CD4-positive, alpha-beta T cell treated with Interleukin-12 subunit alpha and Interleukin-12 subunit beta, for 1 hour (primary cell): ENCODE data around the gene SSBP3.

Experiments
- DNase-seq: peaks from one replicate; pipeline ENCODE4 v3.0.0-alpha.2; 2020

SSBP3 gene

GRCh38 chr1:54302549-54302948 is 103.6 kb downstream of the SSBP3 start:
- DNase-seq: no peak

- no peak for DNase-seq
Measured at GRCh38 chr1:54301497-54301896, 104.7 kb downstream of the SSBP3 start.

GRCh38 chr1:54300401-54300800 is 105.8 kb downstream of the SSBP3 start:
- no peak for DNase-seq

- DNase-seq: no peak
Measured at GRCh38 chr1:54299037-54299436, 107.2 kb downstream of the SSBP3 start.

- DNase-seq: no peak
Measured at GRCh38 chr1:54298284-54299033, 107.7 kb downstream of the SSBP3 start.

- no peak for DNase-seq
Measured at GRCh38 chr1:54297596-54298283, 108.5 kb downstream of the SSBP3 start.

- DNase-seq: no peak
Measured at GRCh38 chr1:54296666-54297065, 109.5 kb downstream of the SSBP3 start.

- DNase-seq: no peak
Measured at GRCh38 chr1:54294887-54295286, 111.3 kb downstream of the SSBP3 start.

- DNase-seq: no peak
Measured at GRCh38 chr1:54292002-54292911, 113.9 kb downstream of the SSBP3 start.

GRCh38 chr1:54291276-54292001 is 114.8 kb downstream of the SSBP3 start:
- DNase-seq: no peak

GRCh38 chr1:54290506-54291184 is 115.5 kb downstream of the SSBP3 start:
- peak; percentile 9 for DNase-seq

- no peak for DNase-seq
Measured at GRCh38 chr1:54289712-54290233, 116.4 kb downstream of the SSBP3 start.

- DNase-seq: no peak
Measured at GRCh38 chr1:54287801-54288211, 118.4 kb downstream of the SSBP3 start.

- DNase-seq: peak; percentile 38
Measured at GRCh38 chr1:54287176-54287650, 119.0 kb downstream of the SSBP3 start.

- DNase-seq: no peak
Measured at GRCh38 chr1:54285815-54286345, 120.3 kb downstream of the SSBP3 start.

- peak; percentile 32 for DNase-seq
Measured at GRCh38 chr1:54284781-54285529, 121.2 kb downstream of the SSBP3 start.

- DNase-seq: no peak
Measured at GRCh38 chr1:54283635-54284385, 122.4 kb downstream of the SSBP3 start.

GRCh38 chr1:54282101-54282847 is 123.9 kb downstream of the SSBP3 start:
- no peak for DNase-seq

GRCh38 chr1:54280651-54281050 is 125.5 kb downstream of the SSBP3 start:
- no peak for DNase-seq
